GM19025 (cell line): ENCODE measurements around the gene SLC39A11.
A peak's percentile ranks its signal among the peaks of the same experiment; 100 is the strongest.
"Not testable (repeated sequence)": the region's sequence is repeated elsewhere in the genome, so short reads cannot be mapped to it uniquely, and the experiment has no call there.

Experiments
- ATAC-seq: cut with Tn5 transposase; IDR thresholded peaks from one replicate; pipeline ENCODE4 v1.9.1; 2021; ENCODE audit warnings: mild to moderate bottlenecking, low read depth, moderate library complexity; ENCODE audit not compliant: unreplicated experiment

Gene SLC39A11

GRCh38 chr17:73092523-73093135 lies at the start of gene SLC39A11:
SLC39A11 (minus strand) TSS chr17:73092688; CDS start chr17:73088764, 3,924 bp downstream.
- peak; percentile 99 for ATAC-seq

DNA sequence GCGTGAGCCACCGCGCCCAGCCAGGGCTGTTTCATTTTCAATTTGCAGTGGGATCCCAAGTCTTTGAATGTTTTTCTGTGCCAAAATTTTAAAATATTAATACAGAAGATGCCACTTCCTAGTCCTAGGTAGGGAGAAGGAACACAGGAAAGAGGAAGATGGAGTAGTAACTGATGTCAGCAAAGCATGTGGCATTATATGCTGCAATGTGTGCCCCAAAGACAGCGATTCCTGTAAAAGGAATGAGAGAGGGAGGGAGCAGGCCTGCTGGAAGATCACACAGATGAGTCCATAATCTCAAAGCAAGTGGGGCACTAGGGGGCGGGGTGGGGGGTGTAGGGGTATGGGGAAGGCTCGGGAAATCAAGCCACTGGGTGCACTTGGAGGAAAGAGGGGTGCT lies 48.9 kb upstream of the SLC39A11 start:
- ATAC-seq: no peak

DNA sequence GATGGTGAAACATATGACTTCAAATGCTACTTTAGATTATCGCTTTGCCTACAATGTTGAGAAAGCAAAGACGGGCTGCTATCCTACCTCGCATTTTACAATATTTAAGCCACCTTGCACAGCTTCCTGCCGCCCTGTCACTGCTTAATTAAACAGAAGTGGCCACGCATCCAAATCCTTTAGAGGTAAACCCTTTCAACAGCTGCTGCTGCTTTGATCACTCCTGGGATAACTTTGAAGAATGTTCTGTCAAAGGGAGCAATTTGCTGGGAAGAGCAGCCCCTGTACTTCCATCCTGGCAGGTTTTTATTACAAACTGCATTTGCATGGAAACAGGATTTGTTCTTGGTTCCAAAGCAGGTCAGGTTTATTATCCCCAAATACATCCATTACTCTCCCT lies 48.1 kb upstream of the SLC39A11 start:
- ATAC-seq: no peak

DNA sequence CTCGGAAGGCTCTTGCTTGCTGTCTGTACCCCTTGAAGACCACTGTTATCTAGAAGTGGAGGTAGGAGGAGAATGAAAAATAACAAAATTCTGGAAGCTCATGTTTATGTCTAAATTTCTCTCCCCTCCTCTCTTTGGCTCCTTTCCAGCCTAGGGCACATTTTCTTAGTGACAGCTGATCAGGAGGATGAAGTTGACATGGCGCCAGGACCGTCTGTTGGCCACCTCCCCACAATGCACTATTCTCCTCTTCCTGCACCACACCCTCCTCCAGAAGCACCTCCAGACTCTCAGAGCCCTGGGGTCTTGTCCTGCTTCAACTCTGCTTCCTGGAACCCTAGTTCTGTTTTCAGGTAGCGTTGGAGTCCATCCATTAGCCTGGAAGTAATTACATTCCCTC lies 46.8 kb upstream of the SLC39A11 start:
- ATAC-seq: no peak

GRCh38 chr17:73138541-73139138 lies 46.2 kb upstream of the SLC39A11 start:
- ATAC-seq: no peak

GRCh38 chr17:73137376-73137775 lies 44.9 kb upstream of the SLC39A11 start:
- ATAC-seq: no peak

DNA sequence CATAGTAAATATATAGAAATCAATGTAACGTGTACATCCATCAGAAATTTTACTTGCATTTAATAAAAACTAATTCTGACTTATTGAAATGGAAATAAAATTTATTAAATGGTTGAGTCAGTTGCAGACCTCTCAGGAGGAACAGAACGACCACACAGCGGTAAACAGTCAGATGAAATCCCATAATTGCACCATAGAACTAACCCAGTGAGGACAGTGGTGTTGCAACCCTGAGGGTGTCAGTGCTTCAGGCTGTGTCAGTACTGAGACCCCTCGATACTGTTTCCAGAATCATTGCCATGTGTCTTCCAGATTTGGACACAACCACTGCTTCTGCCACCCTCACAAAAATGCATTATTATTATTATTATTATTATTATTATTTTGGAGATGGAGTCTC lies 43.3 kb upstream of the SLC39A11 start:
- ATAC-seq: no peak

DNA sequence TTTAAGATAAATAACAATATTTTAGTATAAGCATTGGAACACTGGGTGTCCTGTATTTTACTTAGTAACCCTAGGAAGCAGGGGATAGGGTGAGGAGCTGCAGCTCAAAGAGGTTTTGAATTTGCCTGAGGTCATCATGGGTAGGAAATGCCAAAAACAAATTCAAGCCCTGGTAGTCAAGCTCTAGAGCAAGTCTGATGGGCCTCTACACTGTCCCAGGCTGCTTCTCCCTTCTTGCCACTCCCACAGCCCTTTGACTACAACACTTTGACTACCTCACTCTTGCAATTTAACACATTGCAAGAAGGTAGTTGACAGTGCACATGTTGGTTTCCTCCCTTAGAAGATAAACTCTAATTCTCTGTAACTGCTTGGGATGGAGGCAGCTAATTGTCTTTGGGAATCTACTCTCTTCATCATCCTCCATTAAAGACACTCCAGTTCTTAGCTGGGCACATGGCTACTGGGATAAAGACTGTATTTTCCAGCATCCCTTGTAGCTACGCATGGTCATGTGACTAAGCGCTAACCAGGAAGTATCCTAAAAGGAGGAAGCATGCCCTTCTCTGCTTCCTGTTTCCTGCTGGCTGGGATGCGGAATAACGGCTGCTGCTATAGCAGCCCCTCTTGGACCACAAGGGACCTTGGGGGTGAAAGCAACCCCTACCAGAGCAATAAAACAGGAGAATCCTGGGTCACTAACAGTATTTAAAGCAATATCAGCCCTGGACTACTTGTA lies 41.6 kb upstream of the SLC39A11 start:
- no peak for ATAC-seq

GRCh38 chr17:73132085-73132492 lies 39.6 kb upstream of the SLC39A11 start:
- no peak for ATAC-seq

- not testable (repeated sequence) for ATAC-seq
Measured at GRCh38 chr17:73131439-73131838, 39.0 kb upstream of the SLC39A11 start.

- ATAC-seq: no peak
Measured at GRCh38 chr17:73130977-73131376, 38.5 kb upstream of the SLC39A11 start.

- ATAC-seq: no peak
Measured at GRCh38 chr17:73128496-73128895, 36.0 kb upstream of the SLC39A11 start.

DNA sequence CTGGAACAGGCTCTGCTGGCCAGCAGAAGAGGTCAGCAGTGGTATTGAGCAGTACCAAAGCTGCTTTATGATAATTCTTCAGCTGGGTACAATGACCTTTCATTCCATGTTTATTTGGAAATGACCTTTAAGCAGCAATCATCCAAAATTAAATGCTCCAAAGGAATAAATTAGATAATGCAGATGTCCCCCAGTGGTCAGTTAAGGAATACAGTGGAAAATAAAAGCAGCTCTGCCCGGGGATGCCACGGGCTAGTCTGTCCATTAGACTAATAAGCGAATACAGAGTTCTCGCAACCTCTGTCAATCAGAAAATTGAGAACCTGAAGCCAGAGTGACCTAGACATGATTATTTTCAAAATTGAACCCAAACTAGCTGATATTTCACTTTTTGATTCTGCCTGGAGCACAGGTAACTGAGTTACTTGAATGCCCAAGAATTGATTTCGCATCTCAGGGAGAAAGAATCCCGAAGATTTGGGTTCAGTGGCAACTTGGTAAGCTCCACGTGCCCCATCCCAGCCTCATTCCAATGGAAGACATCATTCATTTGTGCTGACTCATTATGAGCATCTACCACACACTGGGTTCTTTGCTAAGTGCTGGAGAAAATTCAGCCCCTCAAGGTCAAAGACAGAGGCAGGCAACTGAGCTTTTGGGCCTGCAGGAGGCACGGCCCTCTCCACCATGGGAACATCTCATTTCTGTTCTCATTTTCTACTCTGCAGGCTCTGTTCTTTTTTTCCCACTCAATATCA lies 34.4 kb upstream of the SLC39A11 start:
- no peak for ATAC-seq

GRCh38 chr17:73123606-73124320 lies 31.3 kb upstream of the SLC39A11 start:
- ATAC-seq: no peak

DNA sequence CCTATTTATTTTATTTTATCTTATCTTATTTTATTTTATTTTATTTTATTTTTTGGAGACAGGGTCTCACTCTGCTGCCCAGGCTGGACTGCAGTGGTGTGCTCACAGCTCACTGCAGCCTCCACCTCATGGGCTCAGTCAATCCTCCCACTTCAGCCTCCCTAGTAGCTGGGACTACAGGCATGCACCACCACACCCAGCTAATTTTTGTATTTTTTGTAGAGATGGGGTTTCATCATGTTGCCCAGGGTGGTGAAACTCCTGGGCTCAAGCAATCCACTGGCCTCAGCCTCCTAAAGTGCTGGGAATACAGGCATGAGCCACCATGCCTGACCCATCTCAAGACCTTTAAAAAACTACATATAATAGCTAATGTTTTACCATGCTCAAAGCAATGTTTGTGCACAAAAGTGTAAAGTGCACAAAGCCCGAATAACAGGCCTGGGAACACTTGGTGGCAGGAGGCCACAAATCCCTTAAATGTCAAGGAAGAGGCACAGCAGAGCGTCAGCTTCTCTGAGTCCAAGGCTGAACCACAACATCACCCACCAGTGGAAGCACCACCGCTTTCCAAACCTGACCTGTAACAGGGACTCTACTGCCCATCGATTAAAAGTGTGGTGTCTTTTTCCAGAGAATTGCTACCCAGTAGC lies 30.6 kb upstream of the SLC39A11 start:
- no peak for ATAC-seq

GRCh38 chr17:73121506-73121905 lies 29.0 kb upstream of the SLC39A11 start:
- no peak for ATAC-seq

- no peak for ATAC-seq
Measured at GRCh38 chr17:73119631-73120030, 27.1 kb upstream of the SLC39A11 start.

- ATAC-seq: no peak
Measured at GRCh38 chr17:73118951-73119391, 26.5 kb upstream of the SLC39A11 start.

DNA sequence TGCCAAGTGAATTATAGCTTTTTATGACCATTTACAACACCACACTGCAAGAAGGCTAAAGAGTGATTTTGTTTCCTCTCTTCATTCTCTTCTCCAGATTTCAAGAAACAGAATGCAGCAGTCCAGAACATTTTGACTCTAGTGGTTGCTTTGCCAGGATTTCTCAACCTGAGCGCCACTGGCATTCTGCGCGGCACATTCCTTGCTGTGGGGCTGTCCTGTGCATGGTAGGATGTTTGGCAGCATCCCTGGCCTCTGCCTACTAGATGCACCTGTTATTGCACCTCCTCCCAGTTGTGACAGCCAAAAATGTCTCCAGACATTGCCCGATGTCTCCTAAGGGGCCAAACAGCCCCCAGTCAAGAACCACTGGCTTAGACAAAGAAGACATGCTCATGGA lies 25.7 kb upstream of the SLC39A11 start:
- no peak for ATAC-seq

DNA sequence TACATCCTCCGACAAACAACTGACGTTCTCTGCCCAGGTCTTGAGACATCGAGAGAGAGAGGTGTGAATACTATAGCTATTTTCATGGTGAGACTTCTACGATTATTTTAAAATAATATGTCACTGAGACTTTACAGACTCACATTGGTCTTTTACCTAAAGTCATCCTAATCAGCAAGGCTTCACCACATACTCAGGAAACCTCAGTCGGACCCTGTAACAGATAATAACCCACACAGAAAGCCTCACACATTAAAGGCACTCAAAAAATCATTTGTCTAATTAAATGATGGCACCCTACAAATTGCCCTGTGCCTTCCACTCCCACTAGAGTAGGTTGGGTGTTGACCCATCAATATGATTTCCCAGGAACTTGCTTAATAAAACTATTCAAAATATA lies 19.8 kb upstream of the SLC39A11 start:
- no peak for ATAC-seq
